Measurements from ENCODE around the gene NUP85.
A peak's percentile ranks its signal among the peaks of the same experiment; 100 is the strongest.
"Not testable (repeated sequence)": the region's sequence is repeated elsewhere in the genome, so short reads cannot be mapped to it uniquely, and the experiment has no call there.

NUP85 gene

GRCh38 chr17:75271233-75271954, 65.9 kb downstream of the NUP85 start:
- DNase-seq, result peak; percentile 11

- no peak for DNase-seq
Observed at GRCh38 chr17:75271955-75272847, 66.7 kb downstream of the NUP85 start.

GRCh38 chr17:75272848-75273184, 67.3 kb downstream of the NUP85 start:
- DNase-seq, result no peak

GRCh38 chr17:75273977-75274708, 68.7 kb downstream of the NUP85 start:
- DNase-seq, result no peak

- DNase-seq, result no peak
Observed at GRCh38 chr17:75277664-75278071, 72.2 kb downstream of the NUP85 start.

GRCh38 chr17:75280189-75280588, 74.7 kb downstream of the NUP85 start:
- not testable (repeated sequence) for DNase-seq

GRCh38 chr17:75285123-75285522, 79.6 kb downstream of the NUP85 start:
- DNase-seq, result no peak

Data from SHP77 treated with DMSO at 0.1 percent for 48 hours (cell line).